Measurements from ENCODE around the gene BNIP3.

DNA sequence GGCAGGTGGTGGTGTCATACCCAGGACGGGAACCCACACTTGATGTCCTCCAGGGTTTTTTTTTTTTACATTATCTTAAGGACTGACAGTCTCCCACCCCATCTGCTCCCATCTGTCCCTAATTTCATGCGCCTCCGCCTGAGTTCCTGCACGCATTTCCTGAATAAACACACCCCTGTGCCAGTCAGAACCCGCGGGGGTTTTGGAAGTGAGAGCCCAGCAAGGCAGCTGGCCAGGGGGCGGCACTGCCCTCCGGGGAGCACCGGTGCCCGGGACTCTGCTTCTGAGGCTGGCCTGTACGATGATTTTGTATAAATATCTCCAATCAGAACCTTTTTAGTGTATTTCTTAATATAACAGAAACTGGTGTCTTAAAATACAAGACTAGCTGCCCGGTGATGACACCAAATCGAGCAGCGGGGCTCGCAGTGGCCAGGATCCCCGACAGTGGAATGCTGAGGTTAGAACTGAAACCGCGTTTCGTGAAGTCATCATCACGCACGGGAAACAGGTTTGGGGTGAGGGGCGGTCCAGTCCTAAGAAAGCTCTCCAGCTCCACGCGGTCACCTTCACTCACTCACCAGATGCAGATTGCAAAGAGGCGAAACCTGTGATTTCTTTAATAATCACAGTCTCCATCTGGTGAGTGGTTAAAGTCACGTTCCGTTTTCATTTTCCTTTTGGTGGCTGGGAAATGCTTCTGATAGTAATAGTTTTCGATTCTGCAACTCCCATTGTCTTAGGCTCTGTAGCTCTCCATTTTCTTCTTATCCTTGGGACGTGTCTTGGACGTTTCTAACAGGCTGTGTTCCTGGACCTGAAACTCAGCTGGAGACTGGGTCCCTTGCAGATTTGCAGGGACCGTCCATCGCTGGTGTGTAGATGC is 19.7 kb downstream of the BNIP3 start:
- no peak for TF ChIP-seq EZH2phosphoT487 (IDR thresholded peaks at IDR 0.05; ENCODE audit: low read depth)
- TF ChIP-seq, protein P1, sequence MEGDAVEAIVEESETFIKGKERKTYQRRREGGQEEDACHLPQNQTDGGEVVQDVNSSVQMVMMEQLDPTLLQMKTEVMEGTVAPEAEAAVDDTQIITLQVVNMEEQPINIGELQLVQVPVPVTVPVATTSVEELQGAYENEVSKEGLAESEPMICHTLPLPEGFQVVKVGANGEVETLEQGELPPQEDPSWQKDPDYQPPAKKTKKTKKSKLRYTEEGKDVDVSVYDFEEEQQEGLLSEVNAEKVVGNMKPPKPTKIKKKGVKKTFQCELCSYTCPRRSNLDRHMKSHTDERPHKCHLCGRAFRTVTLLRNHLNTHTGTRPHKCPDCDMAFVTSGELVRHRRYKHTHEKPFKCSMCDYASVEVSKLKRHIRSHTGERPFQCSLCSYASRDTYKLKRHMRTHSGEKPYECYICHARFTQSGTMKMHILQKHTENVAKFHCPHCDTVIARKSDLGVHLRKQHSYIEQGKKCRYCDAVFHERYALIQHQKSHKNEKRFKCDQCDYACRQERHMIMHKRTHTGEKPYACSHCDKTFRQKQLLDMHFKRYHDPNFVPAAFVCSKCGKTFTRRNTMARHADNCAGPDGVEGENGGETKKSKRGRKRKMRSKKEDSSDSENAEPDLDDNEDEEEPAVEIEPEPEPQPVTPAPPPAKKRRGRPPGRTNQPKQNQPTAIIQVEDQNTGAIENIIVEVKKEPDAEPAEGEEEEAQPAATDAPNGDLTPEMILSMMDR (IDR thresholded peaks at IDR 0.05; ENCODE audit: low read depth, low read length) = no peak

All from OCI-LY3 (cell line).